ENCODE data around the gene NHLH2.

NHLH2 gene

GRCh38 chr1:115838431-115839028 is 2.4 kb downstream of the NHLH2 start:
- no peak for DNase-seq

DNA sequence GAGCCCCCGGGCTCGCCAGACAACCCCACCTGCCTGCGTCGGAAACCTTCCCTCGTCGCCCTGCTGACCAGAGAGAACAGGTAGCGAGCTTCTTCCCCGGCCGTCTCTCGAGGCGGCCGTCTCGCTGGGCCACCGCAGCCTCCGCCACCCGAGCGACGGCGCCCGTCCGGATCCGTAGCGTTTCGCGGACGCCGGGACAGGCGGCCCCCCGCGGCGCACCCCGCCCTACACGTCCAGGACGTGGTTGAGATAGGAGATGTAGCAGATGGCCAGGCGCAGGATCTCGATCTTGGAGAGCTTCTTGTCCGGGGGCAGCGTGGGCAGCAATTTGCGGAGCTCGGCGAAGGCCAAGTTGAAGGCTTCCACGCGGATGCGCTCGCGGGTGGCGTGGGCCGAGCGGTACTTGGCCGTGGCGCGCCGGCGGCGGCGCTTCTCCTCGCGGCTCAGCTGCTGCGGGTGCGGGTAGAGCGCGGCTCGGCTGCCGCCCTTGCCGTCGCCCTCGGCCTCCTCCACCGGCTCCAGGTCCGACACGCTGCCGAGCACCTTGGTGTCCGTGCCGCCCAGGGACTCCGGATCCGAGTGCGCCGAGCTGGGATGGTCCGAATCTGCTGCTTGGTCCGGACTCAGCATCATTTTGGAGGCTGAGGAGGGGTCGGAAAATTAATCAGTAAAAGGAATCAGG is 3.0 kb downstream of the NHLH2 start:
- DNase-seq: no peak

- no peak for DNase-seq
Observed at GRCh38 chr1:115837341-115837739, 3.6 kb downstream of the NHLH2 start.

GRCh38 chr1:115833856-115834255 is 7.1 kb downstream of the NHLH2 start:
- no peak for DNase-seq

DNA sequence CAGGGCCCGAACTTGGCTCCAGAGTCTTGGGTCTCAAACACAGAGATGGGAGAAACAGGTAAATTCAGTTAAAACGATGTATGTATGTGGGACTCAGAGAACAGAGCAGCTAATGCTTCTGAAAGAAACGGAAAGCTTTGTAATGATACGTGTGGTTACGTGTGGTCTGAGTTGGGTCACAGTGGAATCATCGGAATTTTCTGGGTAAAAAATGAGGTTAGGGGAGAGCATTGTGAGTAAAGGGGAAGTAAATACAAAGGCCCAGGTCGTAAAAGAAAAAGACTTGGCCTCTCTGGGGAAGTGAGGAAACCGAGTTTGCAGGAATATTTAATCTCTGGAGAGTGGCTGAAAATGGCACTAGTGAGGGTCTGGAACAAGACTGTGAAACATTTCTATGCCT is 8.3 kb downstream of the NHLH2 start:
- no peak for DNase-seq

DNA sequence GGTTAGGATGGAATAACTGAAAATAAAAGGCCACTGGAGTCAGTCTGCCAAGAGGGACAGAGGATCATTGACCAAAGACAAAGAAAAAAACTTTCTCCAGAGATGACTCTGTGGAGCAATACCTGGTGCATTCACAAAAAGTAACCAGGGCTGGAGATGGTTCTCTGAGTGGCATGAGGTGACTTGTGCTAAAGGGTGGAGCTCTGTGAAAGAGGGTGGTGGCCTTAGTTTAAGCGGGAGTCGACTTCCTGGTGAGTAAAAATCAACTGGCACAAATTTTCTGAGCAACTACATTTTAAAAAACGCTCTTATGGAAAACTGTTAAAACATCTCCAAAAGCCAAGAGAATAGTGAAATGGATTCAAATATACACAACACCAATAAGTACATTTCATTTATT is 10.0 kb downstream of the NHLH2 start:
- no peak for DNase-seq

DNA sequence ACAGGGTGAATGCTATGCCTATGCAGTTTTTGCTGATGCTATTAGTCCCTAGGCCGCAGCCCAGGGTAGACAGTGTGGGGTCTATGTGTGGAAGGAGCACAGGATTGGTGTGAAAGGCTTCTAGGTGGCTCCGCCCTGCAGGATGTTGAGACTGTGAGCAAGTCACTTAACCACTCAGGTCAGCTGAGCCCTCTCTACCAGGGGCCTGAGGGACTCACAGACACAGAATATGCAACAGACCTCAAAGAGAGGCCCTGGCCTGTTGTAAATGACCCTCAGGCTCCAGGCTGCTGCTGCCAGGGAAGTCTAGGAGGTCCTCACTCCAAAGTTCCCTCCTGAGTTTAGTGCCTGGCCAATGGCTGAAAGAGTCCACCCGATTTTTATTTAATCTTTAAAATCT is 11.0 kb downstream of the NHLH2 start:
- no peak for DNase-seq

GRCh38 chr1:115829023-115829674 is 11.8 kb downstream of the NHLH2 start:
- DNase-seq: peak; percentile 87

GRCh38 chr1:115828101-115829022 is 12.6 kb downstream of the NHLH2 start:
- DNase-seq: no peak

GRCh38 chr1:115827452-115828044 is 13.4 kb downstream of the NHLH2 start:
- DNase-seq: no peak

- DNase-seq: no peak
Observed at GRCh38 chr1:115826628-115827027, 14.3 kb downstream of the NHLH2 start.

DNA sequence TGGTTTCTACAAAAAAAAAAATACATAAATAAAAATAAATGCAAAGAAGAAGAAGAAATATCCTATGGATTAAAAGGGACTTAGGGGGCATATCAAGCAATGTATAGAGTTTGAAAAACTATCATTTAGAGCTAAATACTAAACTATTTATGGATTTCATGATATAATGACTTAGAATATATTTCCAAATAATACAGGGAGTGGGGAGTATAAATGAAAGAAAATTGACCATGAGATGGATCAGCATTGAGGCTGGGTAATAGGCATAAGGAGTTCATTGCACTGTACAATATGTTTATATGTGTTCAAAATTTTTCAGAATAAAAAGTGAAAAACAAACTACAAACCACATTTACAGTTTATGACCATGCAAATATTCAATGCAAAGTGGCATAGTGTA is 18.8 kb downstream of the NHLH2 start:
- no peak for DNase-seq

- no peak for DNase-seq
Observed at GRCh38 chr1:115815694-115816093, 25.2 kb downstream of the NHLH2 start.

GRCh38 chr1:115814685-115815398 is 26.1 kb downstream of the NHLH2 start:
- no peak for DNase-seq

DNA sequence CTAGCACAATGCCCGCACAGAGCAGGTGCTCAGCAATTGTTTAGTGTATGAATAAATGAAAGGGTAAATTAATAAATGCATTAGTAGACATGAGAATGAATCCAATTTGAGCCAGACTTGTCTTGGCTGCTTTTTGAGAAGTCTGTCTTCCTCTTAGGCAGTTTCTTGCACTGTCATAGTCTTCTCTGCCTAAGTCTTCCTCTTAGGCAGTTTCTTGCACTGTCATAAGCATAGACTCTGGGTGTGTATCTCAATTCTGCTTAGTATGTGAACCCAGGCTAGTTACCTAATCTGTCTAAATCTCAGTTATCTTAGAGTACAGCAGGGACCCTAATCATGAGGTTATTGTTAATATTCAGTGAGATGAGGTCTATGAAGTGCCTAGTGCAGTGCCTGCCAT is 27.2 kb downstream of the NHLH2 start:
- DNase-seq: no peak

DNA sequence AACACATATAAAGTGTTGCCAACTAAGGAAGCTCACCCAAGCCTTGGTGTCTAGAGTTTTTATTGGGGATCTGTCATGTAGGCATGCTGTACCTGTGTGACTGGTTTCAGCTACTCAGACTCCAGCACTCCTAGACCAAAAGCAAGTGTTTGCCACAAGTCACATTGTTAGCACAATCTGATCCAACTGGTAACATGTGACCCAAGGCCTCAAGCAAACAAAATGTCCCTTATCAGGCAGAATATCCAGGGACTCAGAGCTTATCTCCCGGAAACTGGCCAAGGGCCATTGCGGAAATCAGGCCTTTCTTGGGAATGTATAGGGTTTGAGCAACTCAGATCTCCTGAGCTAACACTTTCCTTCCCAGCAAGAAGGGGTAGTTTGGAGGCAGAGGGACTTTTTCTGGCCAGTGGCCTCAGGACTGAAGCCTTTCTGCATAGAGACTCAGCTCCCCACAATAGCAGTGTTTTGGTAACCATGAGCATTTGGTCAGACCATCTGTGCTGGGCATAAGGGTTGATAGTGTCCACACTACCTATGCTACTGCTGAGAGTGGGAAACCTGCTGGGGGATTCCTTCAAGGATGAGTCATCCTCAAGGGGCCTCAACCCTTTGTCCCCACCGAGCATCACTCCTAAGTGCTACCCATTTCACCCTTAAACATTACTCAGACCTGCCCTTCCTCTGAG is 29.6 kb downstream of the NHLH2 start:
- DNase-seq: no peak

DNA sequence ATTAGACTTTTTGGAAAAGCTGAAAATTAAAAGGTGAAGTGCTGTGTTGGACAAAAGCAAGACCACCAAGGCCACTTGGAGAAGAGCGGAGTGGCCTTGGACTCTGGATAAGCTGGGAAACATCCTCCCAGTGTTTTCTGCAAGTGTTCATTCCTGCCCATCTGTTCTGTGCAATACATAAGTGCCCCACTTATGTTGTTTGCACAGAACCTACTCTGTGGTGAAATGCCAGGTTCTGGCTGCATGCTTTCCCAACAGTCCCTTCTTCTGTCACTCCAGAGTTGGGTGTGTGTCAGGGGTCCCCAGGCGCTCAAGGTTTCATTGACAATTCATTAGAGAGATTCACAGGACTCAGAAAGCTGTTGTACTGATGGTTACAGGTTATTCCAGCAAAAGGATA is 30.3 kb downstream of the NHLH2 start:
- DNase-seq: no peak

GRCh38 chr1:115809847-115810246 is 31.1 kb downstream of the NHLH2 start:
- no peak for DNase-seq

DNA sequence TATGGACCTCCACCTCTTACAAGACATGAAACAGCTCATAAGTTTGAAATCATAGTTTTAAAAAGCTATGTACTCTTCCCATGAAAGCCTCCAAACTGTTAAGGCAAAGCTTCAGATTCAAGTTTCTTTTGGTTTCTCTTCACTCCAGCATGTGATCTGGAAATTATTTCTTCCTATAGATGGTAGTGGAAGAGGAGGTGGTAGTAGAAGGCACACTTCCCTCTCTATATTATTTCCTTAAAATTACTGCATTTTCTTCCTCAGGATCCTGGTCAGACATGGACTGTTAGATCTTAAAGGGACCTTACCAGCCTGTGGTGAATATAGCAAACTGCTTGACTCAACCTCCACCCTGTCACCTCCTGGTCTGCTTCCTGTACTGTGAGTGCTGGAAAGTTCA is 31.9 kb downstream of the NHLH2 start:
- DNase-seq: no peak

DNA sequence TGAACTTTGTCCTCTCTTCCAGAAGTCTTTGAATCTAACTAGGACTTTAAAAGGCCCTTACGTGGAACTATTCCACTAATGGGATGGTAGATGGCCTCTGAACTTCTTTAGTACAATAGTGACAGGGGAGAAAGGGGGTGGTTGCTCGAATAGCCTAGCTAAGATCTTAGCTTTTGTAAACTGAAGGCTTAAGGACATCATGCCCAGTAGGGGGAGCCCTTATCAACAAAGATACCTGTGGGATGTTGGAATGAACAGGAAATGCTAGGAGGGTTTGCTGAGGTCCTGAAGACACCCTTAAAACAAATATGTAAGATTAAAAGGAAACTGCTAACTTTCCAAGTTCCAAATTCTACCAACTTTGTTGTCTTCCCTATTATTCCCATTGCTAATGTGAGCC is 33.2 kb downstream of the NHLH2 start:
- DNase-seq: peak; percentile 67

DNA sequence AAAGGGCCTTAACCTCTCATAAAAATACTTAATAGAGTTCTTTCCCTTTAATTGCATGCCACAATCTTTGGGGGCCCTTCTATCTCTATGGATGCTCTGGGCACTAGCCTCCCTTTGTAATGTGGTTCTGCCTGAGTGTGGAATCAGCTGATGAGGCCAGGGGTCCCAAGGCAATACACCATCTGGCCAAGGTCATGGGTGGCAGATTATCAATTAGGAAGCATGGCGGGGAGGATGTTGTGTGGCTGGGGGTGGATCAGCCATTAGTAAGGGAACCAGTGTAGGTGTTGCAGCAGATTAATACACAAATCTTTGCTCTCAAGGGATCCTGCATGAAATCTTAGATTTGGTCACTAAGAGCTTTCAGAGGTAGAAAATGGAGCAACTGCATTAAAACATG is 35.3 kb downstream of the NHLH2 start:
- no peak for DNase-seq
